DOHH2 (cell line): ENCODE measurements around the gene C2orf76.

Experiments
- EZH2phosphoT487 ChIP-seq: fragments of 200-600 bp; sonication (generic); IDR thresholded peaks from 2 replicates; pipeline ENCODE4 v1.6.1; 2017; ENCODE audit warnings: borderline replicate concordance, mild to moderate bottlenecking, antibody characterized with exemption, low read length, moderate library complexity, mixed read lengths
- TF ChIP-seq, protein P1 (sequence below): fragments of 200-600 bp; sonication (generic); IDR thresholded peaks from one replicate; pipeline ENCODE4 v1.5.1; 2014; ENCODE audit warnings: antibody characterized with exemption, mild to moderate bottlenecking, low read depth, low read length; ENCODE audit not compliant: poor library complexity, severe bottlenecking

DNA sequence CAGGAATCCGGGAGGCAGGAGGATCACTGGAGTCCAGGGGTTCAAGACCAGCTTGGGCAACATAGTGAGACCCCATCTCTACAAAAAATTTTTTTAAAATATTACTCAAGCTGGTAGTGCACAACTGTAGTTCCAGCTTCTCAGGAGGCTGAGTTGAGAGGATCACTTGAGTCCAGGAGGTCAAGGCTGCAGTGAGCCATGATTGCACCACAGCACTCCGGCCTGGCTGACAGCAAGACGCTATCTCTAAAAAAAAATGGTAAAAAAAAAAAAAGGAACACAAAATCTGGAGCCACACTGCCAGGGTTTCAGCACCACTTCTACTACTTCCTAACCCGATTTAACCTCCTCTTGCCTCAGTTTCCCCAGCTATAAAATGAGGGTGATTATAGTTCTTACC is 86.0 kb downstream of the C2orf76 start:
- TF ChIP-seq, protein P1, sequence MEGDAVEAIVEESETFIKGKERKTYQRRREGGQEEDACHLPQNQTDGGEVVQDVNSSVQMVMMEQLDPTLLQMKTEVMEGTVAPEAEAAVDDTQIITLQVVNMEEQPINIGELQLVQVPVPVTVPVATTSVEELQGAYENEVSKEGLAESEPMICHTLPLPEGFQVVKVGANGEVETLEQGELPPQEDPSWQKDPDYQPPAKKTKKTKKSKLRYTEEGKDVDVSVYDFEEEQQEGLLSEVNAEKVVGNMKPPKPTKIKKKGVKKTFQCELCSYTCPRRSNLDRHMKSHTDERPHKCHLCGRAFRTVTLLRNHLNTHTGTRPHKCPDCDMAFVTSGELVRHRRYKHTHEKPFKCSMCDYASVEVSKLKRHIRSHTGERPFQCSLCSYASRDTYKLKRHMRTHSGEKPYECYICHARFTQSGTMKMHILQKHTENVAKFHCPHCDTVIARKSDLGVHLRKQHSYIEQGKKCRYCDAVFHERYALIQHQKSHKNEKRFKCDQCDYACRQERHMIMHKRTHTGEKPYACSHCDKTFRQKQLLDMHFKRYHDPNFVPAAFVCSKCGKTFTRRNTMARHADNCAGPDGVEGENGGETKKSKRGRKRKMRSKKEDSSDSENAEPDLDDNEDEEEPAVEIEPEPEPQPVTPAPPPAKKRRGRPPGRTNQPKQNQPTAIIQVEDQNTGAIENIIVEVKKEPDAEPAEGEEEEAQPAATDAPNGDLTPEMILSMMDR = no peak
- TF ChIP-seq EZH2phosphoT487 = no peak
